ENCODE results near the gene SLC27A6.

Gene SLC27A6

DNA sequence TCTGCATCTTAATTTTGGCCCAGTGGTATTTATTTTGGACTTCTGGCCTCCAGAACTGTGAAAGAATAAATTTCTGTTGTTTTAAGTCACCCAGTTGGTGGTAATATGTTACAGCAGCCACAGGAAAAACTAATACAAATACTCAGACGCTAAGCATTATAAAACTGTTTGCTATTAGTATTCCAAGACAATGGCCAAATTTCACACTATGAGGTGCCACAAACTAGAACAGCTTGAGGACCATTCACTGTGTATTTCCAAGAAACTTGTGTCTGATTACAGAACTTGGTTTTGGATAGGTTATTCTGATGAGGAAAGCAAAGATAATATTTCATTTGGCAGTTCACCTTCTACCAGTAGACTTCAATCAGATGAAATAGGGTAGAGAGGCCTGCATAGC lies 113.0 kb downstream of the SLC27A6 start:
- no peak overlapping the region for H3K4me3 ChIP-seq (ENCODE audit: severe bottlenecking)
- DNase-seq (ENCODE audit: low spot score), result no peak
- no peak for ATAC-seq (ENCODE audit: low read depth)
- H3K9me3 ChIP-seq (ENCODE audit: severe bottlenecking), result no peaks in the 10 kb centered on the region
- H3K4me1 ChIP-seq (ENCODE audit: insufficient read depth, poor library complexity, severe bottlenecking), result no peaks in the 10 kb centered on the region
- H3K27ac ChIP-seq (ENCODE audit: poor library complexity, severe bottlenecking), result no peak overlapping the region
- TF ChIP-seq CTCF (IDR thresholded peaks at IDR 0.05; ENCODE audit: poor library complexity, severe bottlenecking), result no peak
- H3K27me3 ChIP-seq (ENCODE audit: insufficient read depth, poor library complexity, severe bottlenecking), result peaks cover 6% of the 10 kb centered on the region
- no peaks in the 10 kb centered on the region for H3K36me3 ChIP-seq (ENCODE audit: low read depth)

- Histone ChIP-seq H3K36me3 (ENCODE audit: low read depth) (no peaks in the 10 kb centered on the region), H3K9me3 (ENCODE audit: severe bottlenecking) (no peaks in the 10 kb centered on the region), H3K4me1 (ENCODE audit: insufficient read depth, poor library complexity, severe bottlenecking) (no peaks in the 10 kb centered on the region), H3K4me3 (ENCODE audit: severe bottlenecking) (no peak overlapping the region), H3K27me3 (ENCODE audit: insufficient read depth, poor library complexity, severe bottlenecking) (peaks cover 6% of the 10 kb centered on the region), H3K27ac (ENCODE audit: poor library complexity, severe bottlenecking) (no peak overlapping the region)
- no peak for ATAC-seq (ENCODE audit: low read depth)
- no peak for DNase-seq (ENCODE audit: low spot score)
- no peak for TF ChIP-seq CTCF (IDR thresholded peaks at IDR 0.05; ENCODE audit: poor library complexity, severe bottlenecking)
Observed at GRCh38 chr5:129078660-129079059, 113.4 kb downstream of the SLC27A6 start.

DNA sequence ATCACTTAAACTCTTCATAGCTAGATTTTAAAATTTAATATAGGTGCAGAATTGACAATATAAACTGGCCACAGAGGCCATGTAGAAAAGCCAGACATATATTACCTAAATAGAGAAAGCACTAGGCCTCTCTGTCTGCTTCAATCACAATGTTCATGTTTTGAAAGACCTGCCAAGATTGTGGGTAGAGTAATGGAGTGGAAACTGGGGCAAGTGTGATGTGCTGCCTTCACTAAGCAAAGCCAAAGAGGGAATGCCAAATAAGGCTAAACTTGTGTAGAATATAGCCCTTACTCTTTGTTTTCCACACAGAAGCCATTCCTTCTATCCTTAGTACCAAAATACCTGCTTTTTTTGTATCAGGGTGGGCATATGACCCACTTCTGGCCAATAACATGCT lies 114.2 kb downstream of the SLC27A6 start:
- TF ChIP-seq CTCF (IDR thresholded peaks at IDR 0.05; ENCODE audit: poor library complexity, severe bottlenecking), result no peak
- Histone ChIP-seq H3K9me3 (ENCODE audit: severe bottlenecking) (no peaks in the 10 kb centered on the region), H3K27ac (ENCODE audit: poor library complexity, severe bottlenecking) (no peak overlapping the region), H3K36me3 (ENCODE audit: low read depth) (no peaks in the 10 kb centered on the region), H3K4me1 (ENCODE audit: insufficient read depth, poor library complexity, severe bottlenecking) (no peaks in the 10 kb centered on the region), H3K27me3 (ENCODE audit: insufficient read depth, poor library complexity, severe bottlenecking) (peaks cover 6% of the 10 kb centered on the region), H3K4me3 (ENCODE audit: severe bottlenecking) (no peak overlapping the region)
- ATAC-seq (ENCODE audit: low read depth), result no peak
- DNase-seq (ENCODE audit: low spot score), result no peak

- Histone ChIP-seq H3K4me1 (ENCODE audit: insufficient read depth, poor library complexity, severe bottlenecking) (no peaks in the 10 kb centered on the region), H3K9me3 (ENCODE audit: severe bottlenecking) (no peaks in the 10 kb centered on the region), H3K27ac (ENCODE audit: poor library complexity, severe bottlenecking) (no peak overlapping the region), H3K4me3 (ENCODE audit: severe bottlenecking) (no peak overlapping the region), H3K27me3 (ENCODE audit: insufficient read depth, poor library complexity, severe bottlenecking) (peaks cover 6% of the 10 kb centered on the region), H3K36me3 (ENCODE audit: low read depth) (no peaks in the 10 kb centered on the region)
- TF ChIP-seq CTCF (IDR thresholded peaks at IDR 0.05; ENCODE audit: poor library complexity, severe bottlenecking), result no peak
- DNase-seq (ENCODE audit: low spot score), result no peak
- ATAC-seq (ENCODE audit: low read depth), result no peak
Observed at GRCh38 chr5:129080766-129081165, 115.5 kb downstream of the SLC27A6 start.

DNA sequence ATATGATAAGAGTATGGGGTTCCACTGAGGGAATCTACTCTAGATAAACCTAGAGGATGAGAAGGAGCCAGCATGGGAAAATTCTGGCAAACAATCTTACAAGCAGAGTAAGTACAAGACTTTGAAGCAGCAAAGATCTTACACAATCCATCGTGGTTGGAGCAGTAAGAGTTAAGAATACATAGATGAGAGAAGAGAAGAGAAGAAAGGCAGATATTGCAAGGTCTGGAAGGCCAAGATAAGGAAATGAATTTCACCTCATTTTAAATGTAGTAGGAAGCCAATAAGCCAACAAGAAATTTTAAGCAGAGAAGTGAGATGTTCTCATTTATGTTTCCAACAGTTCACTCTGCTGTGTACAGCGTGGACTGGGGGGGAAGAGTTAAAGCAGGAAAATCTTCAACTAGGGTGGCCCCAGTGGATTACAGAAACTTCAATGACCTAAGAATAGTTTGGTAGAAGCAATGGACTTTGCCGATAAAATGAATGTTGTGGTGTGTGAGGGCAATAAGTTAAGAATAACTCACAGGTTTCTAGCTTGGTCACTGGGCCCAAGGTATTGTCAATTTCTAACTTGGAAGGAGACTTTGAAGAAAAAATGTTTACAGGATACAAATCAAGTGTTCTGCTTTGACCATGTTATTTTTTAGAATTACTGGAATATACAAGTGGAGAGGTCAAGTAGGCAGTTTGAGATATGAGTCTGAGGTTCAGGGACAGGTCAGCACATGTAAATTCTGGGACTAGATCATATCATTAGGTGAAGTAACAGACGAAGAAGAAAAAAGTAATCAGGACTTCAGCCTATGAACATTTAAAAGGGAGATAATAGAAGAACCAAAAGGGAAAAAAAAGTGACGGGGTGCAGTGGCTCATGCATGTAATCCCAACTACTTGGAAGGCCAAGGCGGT lies 117.2 kb downstream of the SLC27A6 start:
- no peak overlapping the region for H3K4me3 ChIP-seq (ENCODE audit: severe bottlenecking)
- DNase-seq (ENCODE audit: low spot score) (no peak), ATAC-seq (ENCODE audit: low read depth) (no peak)
- no peaks in the 10 kb centered on the region for H3K36me3 ChIP-seq (ENCODE audit: low read depth)
- peaks cover 7% of the 10 kb centered on the region for H3K27me3 ChIP-seq (ENCODE audit: insufficient read depth, poor library complexity, severe bottlenecking)
- H3K27ac ChIP-seq (ENCODE audit: poor library complexity, severe bottlenecking), result no peak overlapping the region
- H3K4me1 ChIP-seq (ENCODE audit: insufficient read depth, poor library complexity, severe bottlenecking), result no peaks in the 10 kb centered on the region
- H3K9me3 ChIP-seq (ENCODE audit: severe bottlenecking), result no peaks in the 10 kb centered on the region
- TF ChIP-seq CTCF (IDR thresholded peaks at IDR 0.05; ENCODE audit: poor library complexity, severe bottlenecking), result no peak
